Stimulated activated memory B cell treated with anti-CD40 and anti-IgM and Interleukin-4, amounts not matched to agents 10 μg/mL and 1 μg/mL and 100 μg/mL, for 72 hours (primary cell): ENCODE measurements around the gene RNF5.

Experiments used
- ATAC-seq: fragments of 150-1000 bp; cut with Tn5 transposase; 2 replicates; pipeline ENCODE4 v1.10.0; 2021
- H3K27ac Mint-ChIP-seq: one replicate; pipeline ENCODE4 v1.8.0; 2022; ENCODE audit warnings: mild to moderate bottlenecking, mixed read lengths
- H3K27me3 Mint-ChIP-seq: one replicate; pipeline ENCODE4 v1.8.0; 2022; ENCODE audit warnings: mixed read lengths
- H3K36me3 Mint-ChIP-seq: one replicate; pipeline ENCODE4 v1.8.0; 2022; ENCODE audit warnings: mixed read lengths
- H3K4me1 Mint-ChIP-seq: one replicate; pipeline ENCODE4 v1.8.0; 2022; ENCODE audit warnings: mixed read lengths
- H3K4me3 Mint-ChIP-seq: one replicate; pipeline ENCODE4 v1.8.0; 2022; ENCODE audit warnings: mild to moderate bottlenecking, moderate library complexity, mixed read lengths
- H3K9me3 Mint-ChIP-seq: one replicate; pipeline ENCODE4 v1.8.0; 2022; ENCODE audit warnings: mixed read lengths

The RNF5 gene

DNA sequence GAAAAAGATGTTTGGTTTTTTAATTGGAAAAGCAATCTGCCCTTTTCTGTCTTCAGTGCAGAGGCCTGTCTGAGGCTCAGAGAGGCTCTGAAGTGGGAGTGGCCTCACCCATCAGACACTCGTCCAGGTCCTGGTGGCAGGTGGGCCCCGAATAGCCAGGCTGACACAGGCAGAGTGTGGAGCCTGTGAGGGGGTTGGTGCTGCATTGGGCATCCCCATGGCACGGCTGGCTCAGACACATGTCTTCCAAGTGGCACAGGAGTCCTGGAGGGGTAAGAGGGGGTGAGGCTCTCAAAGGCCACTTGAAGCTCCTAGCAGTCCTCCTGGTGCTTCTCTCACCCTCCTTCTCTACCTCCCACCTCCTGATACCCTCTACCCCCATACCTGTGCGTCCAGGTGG is 41.8 kb downstream of the RNF5 start:
- H3K4me3 Mint-ChIP-seq = no peak overlapping the region
- H3K27me3 Mint-ChIP-seq = no peaks in the 10 kb centered on the region
- H3K27ac Mint-ChIP-seq = no peak overlapping the region
- H3K36me3 Mint-ChIP-seq = no peaks in the 10 kb centered on the region
- no peaks in the 10 kb centered on the region for H3K9me3 Mint-ChIP-seq
- no peak for ATAC-seq
- H3K4me1 Mint-ChIP-seq = peaks cover 49% of the 10 kb centered on the region

DNA sequence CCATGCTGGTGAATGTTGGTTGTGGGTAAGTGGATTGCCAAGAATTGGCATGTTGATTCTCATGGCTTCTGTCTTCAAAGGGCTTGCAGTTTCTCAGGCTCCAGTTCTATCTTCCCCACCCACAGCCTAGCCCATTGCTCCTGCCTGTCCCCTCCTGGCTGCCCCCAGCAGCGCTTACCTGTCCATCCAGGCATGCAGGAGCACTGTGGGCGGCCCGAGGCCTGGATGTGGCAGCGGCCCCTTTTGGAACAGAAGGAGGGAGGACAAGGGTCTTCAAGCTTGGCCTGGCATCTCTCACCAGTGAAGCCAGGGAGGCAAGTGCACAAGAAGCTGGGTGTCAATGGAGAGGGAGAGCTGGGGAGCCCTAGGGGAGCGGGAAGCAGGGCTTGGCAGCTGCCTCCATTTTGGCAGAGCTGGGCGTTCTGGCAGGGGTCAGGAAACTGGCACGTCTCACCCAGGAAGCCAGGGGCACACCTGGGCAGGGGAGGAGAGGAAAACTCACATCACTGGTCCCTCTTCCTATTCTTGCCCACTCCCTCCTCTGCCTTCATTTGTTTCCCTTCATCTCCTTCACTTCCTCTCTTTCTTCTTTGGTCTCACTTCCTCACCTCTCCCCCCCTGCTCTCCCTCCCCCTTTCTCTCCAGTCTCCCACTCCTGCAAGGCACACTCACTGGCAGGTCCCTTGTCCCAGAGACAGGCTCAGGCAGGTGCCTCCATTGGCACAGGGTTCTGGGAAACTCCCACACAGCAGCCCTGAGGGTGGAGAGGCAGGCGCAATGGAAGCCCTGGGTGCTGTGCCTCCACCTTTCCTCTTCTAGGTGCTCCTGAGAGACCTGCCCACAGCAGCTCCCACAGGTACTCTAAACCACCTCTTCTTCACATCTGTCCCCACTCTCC is 44.4 kb downstream of the RNF5 start:
- H3K36me3 Mint-ChIP-seq = no peaks in the 10 kb centered on the region
- H3K27ac Mint-ChIP-seq = peak overlapping the region; percentile 80
- no peak for ATAC-seq
- peaks cover 67% of the 10 kb centered on the region for H3K4me1 Mint-ChIP-seq
- H3K27me3 Mint-ChIP-seq = no peaks in the 10 kb centered on the region
- no peaks in the 10 kb centered on the region for H3K9me3 Mint-ChIP-seq
- H3K4me3 Mint-ChIP-seq = no peak overlapping the region

DNA sequence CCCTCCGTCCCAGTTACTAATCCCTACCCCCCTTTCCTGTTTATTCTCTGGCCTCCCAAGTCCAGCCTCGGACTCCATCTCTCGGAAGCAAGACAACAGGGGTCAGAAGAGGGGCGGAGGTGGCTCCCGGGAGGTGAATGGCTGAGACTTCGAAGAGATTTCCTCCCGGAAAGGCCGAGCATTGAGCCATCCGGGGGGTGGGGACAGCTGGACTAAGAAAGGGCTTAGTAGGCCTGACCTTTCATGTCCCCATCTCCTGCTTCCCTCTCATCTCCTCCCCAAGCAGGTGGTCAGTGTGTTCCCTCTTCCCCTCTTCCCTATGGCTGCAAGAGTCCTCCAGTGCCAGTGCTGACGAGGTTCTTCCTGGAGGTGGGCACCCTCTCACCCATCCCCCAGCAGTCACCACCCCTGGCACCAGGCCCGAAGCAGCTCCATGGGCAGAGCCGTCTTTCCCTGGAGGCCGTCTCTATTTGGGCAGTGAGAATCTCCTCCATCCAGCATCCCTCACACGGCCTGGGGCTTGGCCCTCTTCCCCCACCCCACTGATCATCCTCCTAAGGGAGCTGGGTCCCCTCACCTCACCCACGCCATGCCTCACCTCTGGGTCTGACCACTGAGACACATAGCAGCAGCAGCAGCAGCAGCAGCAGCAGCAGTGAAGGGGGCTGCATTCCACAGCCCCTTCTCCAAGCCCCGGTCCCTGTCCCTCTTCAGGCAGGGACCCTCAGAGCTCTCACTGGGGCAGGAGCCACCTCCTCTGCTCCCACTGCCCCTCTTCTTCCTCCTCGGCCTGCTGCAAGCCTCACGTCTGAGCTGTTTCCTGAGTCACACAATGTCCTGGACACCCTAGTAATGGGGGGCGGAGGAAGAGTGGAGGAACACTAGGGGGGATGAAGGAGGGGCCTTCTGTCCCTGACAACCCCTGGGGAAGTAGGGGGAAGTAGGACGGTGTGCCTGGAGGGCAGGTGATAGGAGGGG is 45.3 kb downstream of the RNF5 start, which contains the start of gene NOTCH4:
TSS of gene NOTCH4 (minus strand) at position 810 of the 978 bp plus-strand sequence. CDS start at position 671, 139 bp downstream.
- no peaks in the 10 kb centered on the region for H3K9me3 Mint-ChIP-seq
- H3K4me1 Mint-ChIP-seq = peaks cover 76% of the 10 kb centered on the region
- no peaks in the 10 kb centered on the region for H3K36me3 Mint-ChIP-seq
- no peak within 1 kb of the TSS for H3K4me3 Mint-ChIP-seq
- peak; percentile 26 for ATAC-seq
- H3K27me3 Mint-ChIP-seq = no peaks in the 10 kb centered on the region
- H3K27ac Mint-ChIP-seq = peak within 1 kb of the TSS; percentile 80

GRCh38 chr6:32224696-32225095 is 46.5 kb downstream of the RNF5 start:
- Mint-ChIP-seq H3K4me3 (no peak overlapping the region), H3K27me3 (no peaks in the 10 kb centered on the region), H3K27ac (peak overlapping the region; percentile 80), H3K4me1 (peaks cover 83% of the 10 kb centered on the region), H3K9me3 (no peaks in the 10 kb centered on the region), H3K36me3 (no peaks in the 10 kb centered on the region)
- peak; percentile 92 for ATAC-seq

DNA sequence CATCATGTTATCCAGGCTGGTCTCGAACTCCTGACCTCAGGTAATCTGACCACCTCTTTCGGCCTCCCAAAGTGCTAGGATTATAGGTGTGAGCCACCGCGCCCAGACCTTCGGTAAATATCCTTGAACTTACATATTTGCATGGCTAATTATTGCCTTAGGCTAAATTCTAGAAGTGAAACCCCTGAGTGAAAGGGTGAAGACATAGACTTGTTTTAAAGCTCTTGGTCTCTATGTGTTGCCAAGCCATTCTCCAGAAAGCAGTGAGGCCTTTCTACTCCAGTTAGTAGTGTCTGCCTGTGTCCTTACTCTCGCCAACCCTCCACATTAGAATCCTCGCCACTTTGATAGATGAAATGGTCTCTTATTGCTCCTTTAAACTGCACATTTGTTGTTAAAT is 48.2 kb downstream of the RNF5 start:
- no peaks in the 10 kb centered on the region for H3K36me3 Mint-ChIP-seq
- H3K4me3 Mint-ChIP-seq = no peak overlapping the region
- H3K4me1 Mint-ChIP-seq = peaks cover 74% of the 10 kb centered on the region
- peak overlapping the region; percentile 14 for H3K27ac Mint-ChIP-seq
- no peaks in the 10 kb centered on the region for H3K27me3 Mint-ChIP-seq
- H3K9me3 Mint-ChIP-seq = no peaks in the 10 kb centered on the region
- ATAC-seq = peak; percentile 59
